Liver (tissue), 9 donors: ENCODE data around the gene PCDHA4. TPM values are rescaled to one million over a fixed set of nuclear protein-coding genes. Genes with fewer than 3 reads are reported as not detected.

Experiments
- DNase-seq: peaks from one replicate; pipeline ENCODE4 v3.0.0-alpha.2; 2017; ENCODE audit warnings: low spot score
- H3K27ac ChIP-seq, 2 donors: one replicate each; pipeline ENCODE4 v1.7.0; 2013; ENCODE audit warnings: inconsistent platforms in 2 of 2, low read length in 2 of 2, control low read depth in 1 of 2, low read depth in 1 of 2, mild to moderate bottlenecking in 1 of 2
- H3K27me3 ChIP-seq, 4 donors: one replicate each; pipeline versions ENCODE4 v1.6.1 to v1.7.0; 2013; ENCODE audit warnings: low read length in 3 of 4, inconsistent platforms in 1 of 4, mild to moderate bottlenecking in 1 of 4, moderate library complexity in 1 of 4; ENCODE audit not compliant: control insufficient read depth in 4 of 4, insufficient read depth in 4 of 4
- H3K36me3 ChIP-seq, 4 donors: one replicate each; pipeline versions ENCODE4 v1.6.1 to v1.7.0; 2013; ENCODE audit warnings: low read length in 3 of 4, mild to moderate bottlenecking in 3 of 4, low read depth in 1 of 4, moderate library complexity in 1 of 4; ENCODE audit not compliant: control insufficient read depth in 4 of 4, insufficient read depth in 3 of 4
- H3K4me1 ChIP-seq, 4 donors: one replicate each; pipeline versions ENCODE4 v1.6.1 to v1.7.0; 2013; ENCODE audit warnings: low read length in 3 of 4, mild to moderate bottlenecking in 3 of 4, moderate library complexity in 1 of 4; ENCODE audit not compliant: control insufficient read depth in 4 of 4, insufficient read depth in 4 of 4
- H3K4me3 ChIP-seq, 3 donors: one replicate each; pipeline versions ENCODE4 v1.6.1 to v1.7.0; 2013; ENCODE audit warnings: low read length in 3 of 3, control low read depth in 1 of 3, low read depth in 1 of 3, mild to moderate bottlenecking in 1 of 3
- H3K9ac ChIP-seq, 2 donors: one replicate each; pipeline ENCODE4 v1.7.0; 2013; ENCODE audit warnings: low read length in 2 of 2, mild to moderate bottlenecking in 2 of 2, moderate library complexity in 2 of 2, control low read depth in 1 of 2, low read depth in 1 of 2
- H3K9me3 ChIP-seq, 4 donors: one replicate each; pipeline versions ENCODE4 v1.6.1 to v1.7.0; 2013; ENCODE audit warnings: low read length in 3 of 4; ENCODE audit not compliant: control insufficient read depth in 4 of 4
- ATF3 ChIP-seq: IDR thresholded peaks from 2 replicates; pipeline ENCODE4 v1.6.1; 2016; ENCODE audit warnings: antibody characterized with exemption
- CTCF ChIP-seq: fragments of 150-350 bp; IDR thresholded peaks from 2 replicates; pipeline ENCODE4 v1.5.1; 2017; ENCODE audit warnings: improper control_type of control experiment, low read depth, low read length; ENCODE audit not compliant: missing input control
- EGR1 ChIP-seq, 2 donors: IDR thresholded peaks; 2 replicates each; pipeline ENCODE4 v1.6.1; 2016 to 2018; ENCODE audit warnings: antibody characterized with exemption in 2 of 2, low read depth in 2 of 2
- FOXA2 ChIP-seq: IDR thresholded peaks from 2 replicates; pipeline ENCODE4 v1.6.1; 2016; ENCODE audit warnings: antibody characterized with exemption
- GABPA ChIP-seq, 2 donors: IDR thresholded peaks in 1 of 2; conservative IDR thresholded peaks in 1 of 2; 2 replicates each; pipeline ENCODE4 v1.6.1; 2016; ENCODE audit warnings: antibody characterized with exemption in 2 of 2, mild to moderate bottlenecking in 1 of 2, moderate library complexity in 1 of 2
- HNF4A ChIP-seq, 2 donors: conservative IDR thresholded peaks; 2 replicates each; pipeline ENCODE4 v1.6.1; 2016; ENCODE audit warnings: antibody characterized with exemption in 2 of 2, mild to moderate bottlenecking in 2 of 2
- HNF4G ChIP-seq: IDR thresholded peaks from 2 replicates; pipeline ENCODE4 v1.6.1; 2016; ENCODE audit warnings: antibody characterized with exemption
- JUND ChIP-seq, 2 donors: IDR thresholded peaks; 2 replicates each; pipeline ENCODE4 v1.6.1; 2016; ENCODE audit warnings: antibody characterized with exemption in 2 of 2
- NR2F2 ChIP-seq: IDR thresholded peaks from 2 replicates; pipeline ENCODE4 v1.6.1; 2016; ENCODE audit warnings: antibody characterized with exemption
- RAD21 ChIP-seq, 2 donors: IDR thresholded peaks; 2 replicates each; pipeline ENCODE4 v1.6.1; 2016; ENCODE audit warnings: antibody characterized with exemption in 2 of 2, mild to moderate bottlenecking in 2 of 2
- REST ChIP-seq: IDR thresholded peaks from 2 replicates; pipeline ENCODE4 v1.6.1; 2016; ENCODE audit warnings: antibody characterized with exemption, mild to moderate bottlenecking
- RXRA ChIP-seq, 2 donors: IDR thresholded peaks; 2 replicates each; pipeline ENCODE4 v1.6.1; 2017 to 2018; ENCODE audit warnings: antibody characterized with exemption in 2 of 2, mild to moderate bottlenecking in 1 of 2
- SP1 ChIP-seq: IDR thresholded peaks from 2 replicates; pipeline ENCODE4 v1.6.1; 2018; ENCODE audit warnings: antibody characterized with exemption, mild to moderate bottlenecking
- TAF1 ChIP-seq: conservative IDR thresholded peaks from 2 replicates; pipeline ENCODE4 v1.6.1; 2016; ENCODE audit warnings: antibody characterized with exemption, mild to moderate bottlenecking
- YY1 ChIP-seq: IDR thresholded peaks from 2 replicates; pipeline ENCODE4 v1.6.1; 2016; ENCODE audit warnings: antibody characterized with exemption, mild to moderate bottlenecking
- ZBTB33 ChIP-seq: IDR thresholded peaks from 2 replicates; pipeline ENCODE4 v1.6.1; 2016; ENCODE audit warnings: antibody characterized with exemption
- WGBS: extraction: QIAGEN DNeasy Blood & Tissue Kit; methylation state at CpG from one replicate; pipeline ENCODE4 v1.1.7; 2013; 5-methylcytosine and 5-hydroxymethylcytosine counted together
- polyA plus RNA-seq, 2 donors: library from polyadenylated mRNA; stranded (reverse) in 1 of 2; unstranded in 1 of 2; fragments of 200-250 nt in 1 of 2; fragments of >200 nt in 1 of 2; fragmentation: Nextera tagmentation in 1 of 2; extraction: Ambion mirVana in 1 of 2; gene quantifications; one replicate each; pipeline versions ENCODE4 v1.2.1 to v1.2.3, GENCODE V29; 2013 to 2015
- total RNA-seq, 2 donors: library from RNA; depleted of rRNA; stranded (reverse); fragments of >200 nt; gene quantifications; one replicate each; pipeline ENCODE4 v1.2.3, GENCODE V29; 2014
- donor health status: healthy.
- donor health status: healthy.
- donor health status: healthy.
- donor health status: healthy.
- donor health status: healthy.

Gene PCDHA4
- total and polyA plus RNA-seq, 4 donors, result 0.01 to 0.09 (median 0.07) TPM

GRCh38 chr5:140835622-140836510 lies 29.0 kb downstream of the PCDHA4 start (continued):
- TF ChIP-seq REST, result no peak
- no peak for TF ChIP-seq TAF1
- TF ChIP-seq YY1, result no peak
- no peak for TF ChIP-seq HNF4A (conservative IDR thresholded peaks at IDR 0.05)
- no peak for TF ChIP-seq EGR1 (IDR thresholded peaks at IDR 0.05; ENCODE audit: low read depth in 2 of 2)
- no peak for TF ChIP-seq RAD21 (IDR thresholded peaks at IDR 0.05)
- TF ChIP-seq CTCF, result no peak

- Histone ChIP-seq H3K4me3 (no peak within 1 kb of the TSS), H3K27ac (no peak within 1 kb of the TSS), H3K36me3 (no peaks in the 10 kb centered on the region), H3K27me3 (peaks cover 0 to 5% (median 2%) of the 10 kb centered on the region in 4 donors), H3K4me1 (no peaks in the 10 kb centered on the region), H3K9me3 (peaks cover 10 to 22% (median 13%) of the 10 kb centered on the region in 4 donors), H3K9ac (no peak within 1 kb of the TSS)
- 24% methylated on average over 47 of the region's 47 CpGs for WGBS
- no peak for DNase-seq
- TF ChIP-seq RAD21 (IDR thresholded peaks at IDR 0.05) (no peak), ATF3 (no peak), REST (no peak), RXRA (IDR thresholded peaks at IDR 0.05) (no peak), NR2F2 (no peak), GABPA (IDR thresholded peaks at IDR 0.05 in 1 of 2, conservative IDR thresholded peaks at IDR 0.05 in 1 of 2) (no peak), FOXA2 (no peak), TAF1 (no peak), JUND (IDR thresholded peaks at IDR 0.05) (no peak), EGR1 (IDR thresholded peaks at IDR 0.05; ENCODE audit: low read depth in 2 of 2) (no peak), CTCF (no peak), ZBTB33 (no peak), SP1 (no peak), HNF4A (conservative IDR thresholded peaks at IDR 0.05) (no peak), HNF4G (no peak), YY1 (no peak)
Observed at GRCh38 chr5:140840978-140841962, 34.4 kb downstream of the PCDHA4 start, which contains the start of gene PCDHA8. Gene PCDHA8 (plus strand): TSS chr5:140841187. CDS start chr5:140841322, 135 bp downstream.
